ENCODE results near the gene MTOR. TPM values are rescaled to one million over a fixed set of nuclear protein-coding genes. Genes with fewer than 3 reads are reported as not detected.

The MTOR gene
- total and polyA plus RNA-seq, 2 donors (not counting 3 experiments of a cell fraction or from before 2014, with no cell fraction given), result 33.5 to 50.4 TPM

- Histone ChIP-seq H2AFZ (ENCODE audit: low read depth, low read length) (peak overlapping the region; percentile 48), H3K4me3 (replicated peaks in 1 of 3; ENCODE audit: insufficient read depth in 1 of 3, low read depth in 1 of 3, low read length in 3 of 3) (peak overlapping the region in 2 of 3 experiments; percentile 49 to 99), H3K36me3 (ENCODE audit: control insufficient read depth in 2 of 2, extremely low read depth in 1 of 2, insufficient read depth in 2 of 2, low read length in 2 of 2) (peaks cover 5 to 11% of the 10 kb centered on the region in 2 experiments), H4K20me1 (replicated peaks; ENCODE audit: control insufficient read depth, extremely low read depth, insufficient read depth, low read length) (no peaks in the 10 kb centered on the region), H3K4me2 (ENCODE audit: insufficient read depth, low read length) (peak overlapping the region; percentile 70), H3K4me1 (ENCODE audit: control insufficient read depth, extremely low read depth, insufficient read depth, low read length) (peaks cover 12% of the 10 kb centered on the region), H3K79me2 (ENCODE audit: control insufficient read depth, insufficient read depth, low read length) (peaks cover 20% of the 10 kb centered on the region), H3K9me1 (replicated peaks; ENCODE audit: control insufficient read depth, extremely low read depth, insufficient read depth, low read length) (no peaks in the 10 kb centered on the region), H3K9me3 (replicated peaks; ENCODE audit: control insufficient read depth, insufficient read depth, low read length) (no peaks in the 10 kb centered on the region), H3K9ac (replicated peaks; ENCODE audit: extremely low read depth, insufficient read depth, low read length) (peak overlapping the region; percentile 98), H3K27me3 (ENCODE audit: control insufficient read depth in 2 of 2, insufficient read depth in 2 of 2, low read length in 2 of 2) (no peaks in the 10 kb centered on the region), H3K27ac (ENCODE audit: insufficient read depth, low read depth, low read length) (peak overlapping the region; percentile 84)
- DNase-seq (ENCODE audit: low read depth, low spot score), result no peak
- intact Hi-C loops (cut with micrococcal nuclease) (no loop called here), dilution Hi-C loops (cut with MboI; ENCODE audit: extremely low pct_ligation_motif_present, low sequenced_read_pairs) (no loop called here)
- ChIA-PET CTCF (interaction anchor here (1.0 to 3.0 kb wide), 6 partner anchors 7 to 546 kb away, joined by 3 to 16 read pairs (median 8); no protein-coding TSS in a partner anchor), POLR2A (no interaction called here)
- no peak for FAIRE-seq
- TF ChIP-seq FOS (IDR thresholded peaks at IDR 0.05; ENCODE audit: borderline replicate concordance, insufficient read depth, low read length) (no peak), MYC (IDR thresholded peaks at IDR 0.05; ENCODE audit: low read depth, low read length) (no peak), EZH2 (IDR thresholded peaks at IDR 0.05; ENCODE audit: borderline replicate concordance, low read depth, low read length, severe bottlenecking) (no peak), GATA2 (IDR thresholded peaks at IDR 0.05; ENCODE audit: insufficient read depth, insufficient read length, low read depth, low read length) (no peak), CTCF (IDR thresholded peaks at IDR 0.05; ENCODE audit: extremely low read depth in 1 of 2, insufficient read depth in 1 of 2, low read depth in 1 of 2, low read length in 2 of 2) (no peak), JUN (IDR thresholded peaks at IDR 0.05; ENCODE audit: borderline replicate concordance, insufficient read depth, insufficient read length, low read depth) (no peak), POLR2AphosphoS5 (IDR thresholded peaks at IDR 0.05; ENCODE audit: insufficient read depth, low read depth, low read length) (no peak), POLR2A (IDR thresholded peaks at IDR 0.05; ENCODE audit: low read depth, low read length) (no peak)
- TF ChIP-seq, protein P1, sequence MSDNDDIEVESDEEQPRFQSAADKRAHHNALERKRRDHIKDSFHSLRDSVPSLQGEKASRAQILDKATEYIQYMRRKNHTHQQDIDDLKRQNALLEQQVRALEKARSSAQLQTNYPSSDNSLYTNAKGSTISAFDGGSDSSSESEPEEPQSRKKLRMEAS (IDR thresholded peaks at IDR 0.05; ENCODE audit: insufficient read depth, insufficient read length), result no peak
- TSS peak; percentile 93 for BruUV-seq (replicated peaks)
These were observed 162.2 kb downstream of the MTOR start for GRCh38 chr1:11100149-11100493.

Data from endothelial cell of umbilical vein (primary cell).